Neural cell (in vitro differentiated cells): ENCODE data around the gene LRRK2.

Experiments
- CTCF ChIP-seq: fragments of 450-650 bp; IDR thresholded peaks from 2 replicates; pipeline ENCODE4 v1.5.1; 2014; ENCODE audit warnings: antibody characterized with exemption, mild to moderate bottlenecking, moderate library complexity; ENCODE audit not compliant: poor library complexity, severe bottlenecking
- MXI1 ChIP-seq: fragments of 450-650 bp; conservative IDR thresholded peaks from 2 replicates; pipeline ENCODE4 v1.6.1; 2014; ENCODE audit warnings: antibody characterized with exemption, mild to moderate bottlenecking; ENCODE audit not compliant: poor library complexity, severe bottlenecking
- POLR2AphosphoS5 ChIP-seq: IDR thresholded peaks from 2 replicates; pipeline ENCODE4 v1.6.1; 2012

DNA sequence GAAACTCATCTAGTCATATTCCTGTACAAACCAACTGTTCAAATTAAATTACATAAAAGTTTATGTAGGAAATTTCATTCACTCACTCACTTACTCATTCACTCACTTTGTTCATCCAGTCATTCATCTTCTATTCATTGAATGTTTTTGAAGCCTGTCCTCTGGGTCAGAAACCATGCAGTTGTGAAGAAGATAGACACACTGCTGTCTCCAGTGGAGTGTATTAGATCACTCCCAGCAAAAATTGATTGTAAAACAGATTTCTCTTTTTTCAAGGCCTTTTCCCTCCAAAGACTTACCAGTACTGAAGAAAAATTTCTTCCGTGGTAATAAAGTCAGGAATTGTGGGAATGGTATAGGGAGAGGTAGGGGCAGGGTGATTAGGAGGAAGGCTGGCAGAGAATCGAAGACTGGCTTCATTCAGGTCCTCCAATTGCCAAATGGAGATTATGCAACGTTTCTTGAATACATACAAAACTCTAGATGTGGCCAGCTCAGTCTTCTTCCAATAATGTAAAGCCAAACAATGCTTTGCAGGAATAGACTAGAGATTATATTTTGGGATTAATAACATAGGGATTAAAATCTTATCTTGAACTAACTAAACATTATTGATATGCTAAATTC lies 9.1 kb downstream of the LRRK2 start:
- TF ChIP-seq POLR2AphosphoS5 (no peak), MXI1 (no peak), CTCF (no peak)
